Activated CD8-positive, alpha-beta memory T cell treated with anti-CD3 and anti-CD28 coated beads, Interleukin-2, amount 50 U/mL, for 4 hours (primary cell): ENCODE data around the gene SLC26A11.
"Not testable (repeated sequence)": the region's sequence is repeated elsewhere in the genome, so short reads cannot be mapped to it uniquely, and the experiment has no call there.

Experiments
- DNase-seq: peaks from one replicate; pipeline ENCODE4 v3.0.0-alpha.2; 2020

Gene SLC26A11

DNA sequence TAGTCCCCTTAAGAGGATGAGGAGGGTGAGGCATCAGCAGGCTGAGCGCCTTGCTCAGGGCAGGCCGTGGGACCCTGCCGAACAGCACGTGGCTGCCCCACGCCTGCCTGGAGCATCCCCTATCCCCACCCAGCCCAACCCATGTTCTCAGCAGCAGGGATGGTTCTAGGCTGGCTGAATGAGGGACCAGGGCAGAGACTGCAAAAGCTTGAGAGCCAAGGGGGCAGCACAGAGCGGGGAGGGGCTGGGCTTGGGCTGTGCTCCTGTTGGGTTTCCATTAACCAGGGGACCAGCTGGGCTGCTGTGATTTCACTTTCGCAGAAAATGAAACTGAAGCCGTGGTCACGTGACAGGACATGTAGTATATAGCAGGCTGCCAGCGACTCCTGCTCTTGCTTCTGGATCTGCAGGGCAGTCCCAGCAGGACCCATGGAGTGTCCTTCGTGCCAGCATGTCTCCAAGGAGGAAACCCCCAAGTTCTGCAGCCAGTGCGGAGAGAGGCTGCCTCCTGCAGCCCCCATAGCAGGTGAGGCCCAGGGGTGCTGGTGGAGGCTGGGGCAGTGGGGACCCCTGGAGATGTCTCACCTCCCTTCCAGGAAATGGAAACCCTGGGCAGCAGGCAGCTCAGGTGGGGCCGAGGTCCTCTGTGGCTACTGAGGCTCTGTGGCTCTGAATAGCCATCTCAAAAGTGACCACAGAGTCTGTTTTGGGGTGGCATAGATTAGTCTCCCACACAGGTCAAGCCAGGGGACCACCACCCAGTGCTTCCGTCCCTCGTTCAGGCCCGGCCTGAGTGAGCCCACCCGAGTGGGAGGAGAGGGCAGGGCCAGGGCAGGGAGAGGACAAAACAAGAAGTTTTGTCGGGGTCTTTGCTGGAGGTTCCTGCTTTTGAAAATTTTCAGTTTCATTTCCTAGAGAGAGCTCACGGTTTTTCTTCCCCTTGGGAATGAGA is 43.3 kb downstream of the SLC26A11 start:
- peak; percentile 81 for DNase-seq

DNA sequence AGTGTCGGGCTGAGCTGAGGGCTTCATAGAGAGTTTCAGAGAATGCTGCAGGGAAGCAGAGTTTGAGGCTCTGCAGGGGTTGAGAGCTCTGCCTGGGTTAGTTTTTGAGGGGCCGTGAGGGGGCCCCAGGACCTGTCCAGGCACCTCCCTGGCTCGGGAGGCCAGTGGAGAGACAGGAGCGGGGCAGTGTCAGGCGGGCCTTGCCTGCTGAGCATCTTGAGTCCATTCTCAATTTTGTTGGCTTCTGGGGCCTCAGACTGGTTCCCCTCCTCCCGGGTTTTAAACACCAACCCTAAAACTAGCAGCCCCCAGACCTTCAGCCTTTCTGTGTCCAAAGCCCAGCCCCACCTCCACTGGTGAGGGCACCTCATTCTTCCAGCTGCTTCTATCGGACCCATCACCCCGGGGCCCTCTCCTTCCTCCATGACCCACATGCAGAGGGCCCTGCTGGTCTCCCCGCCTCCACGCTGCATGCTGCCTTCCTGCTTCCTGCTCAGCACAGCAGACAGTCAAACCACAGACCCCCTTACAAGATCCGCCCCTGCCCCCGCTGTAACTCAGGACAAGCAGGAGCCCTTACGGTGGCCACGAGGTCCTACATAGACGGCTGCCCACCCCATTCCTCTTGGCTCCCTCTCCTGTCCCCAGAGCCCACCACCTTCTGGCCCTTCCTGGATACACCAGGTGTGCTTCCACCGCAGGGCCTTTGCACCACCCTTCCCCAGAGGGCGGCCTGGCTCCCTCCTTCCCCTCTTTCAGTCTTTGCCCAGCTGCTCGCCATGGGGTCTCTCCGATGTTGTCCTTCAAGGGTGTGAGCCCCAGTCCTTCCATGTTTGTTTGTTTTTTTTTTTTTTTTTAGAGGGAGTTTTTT is 44.2 kb downstream of the SLC26A11 start:
- DNase-seq: peak; percentile 67

DNA sequence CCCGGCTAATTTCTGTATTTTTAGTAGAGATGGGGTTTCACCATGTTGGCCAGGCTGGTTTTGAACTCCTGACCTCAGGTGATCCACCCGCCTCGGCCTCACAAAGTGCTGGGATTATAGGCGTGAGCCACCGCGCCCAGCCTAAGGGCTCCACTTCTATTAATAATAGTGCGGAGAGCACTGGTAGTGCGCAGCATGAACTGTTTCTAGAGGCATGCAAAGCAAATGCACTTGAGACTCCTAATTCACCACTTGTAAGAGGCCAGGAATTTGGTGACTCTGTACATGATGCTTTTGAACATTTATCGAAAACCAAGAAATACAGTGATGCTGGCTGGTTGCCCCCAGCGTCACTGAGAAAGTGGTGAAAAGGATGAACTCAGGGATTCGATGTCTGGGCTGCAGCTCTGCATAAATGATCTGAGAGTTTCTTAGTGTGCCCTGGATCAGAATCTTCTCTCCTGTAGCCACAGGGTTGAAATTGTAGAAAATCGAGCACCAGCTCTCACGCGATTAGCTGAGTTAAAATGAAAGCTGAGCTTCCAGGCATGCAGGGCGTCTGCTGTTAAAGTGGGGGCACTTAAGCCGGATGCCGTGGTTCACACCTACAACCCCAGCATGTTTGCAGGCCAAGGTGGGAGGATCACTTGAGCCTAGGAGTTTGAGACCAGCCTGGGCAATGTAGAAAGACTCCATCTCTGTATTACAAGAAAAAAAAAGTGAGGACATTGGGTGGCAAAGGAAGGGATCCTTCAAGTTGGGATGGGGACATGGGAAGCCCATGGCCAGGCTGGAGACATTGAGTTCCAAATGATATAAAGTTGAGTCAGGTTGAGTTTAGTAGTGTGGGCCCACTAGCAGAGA is 45.2 kb downstream of the SLC26A11 start:
- peak; percentile 60 for DNase-seq

DNA sequence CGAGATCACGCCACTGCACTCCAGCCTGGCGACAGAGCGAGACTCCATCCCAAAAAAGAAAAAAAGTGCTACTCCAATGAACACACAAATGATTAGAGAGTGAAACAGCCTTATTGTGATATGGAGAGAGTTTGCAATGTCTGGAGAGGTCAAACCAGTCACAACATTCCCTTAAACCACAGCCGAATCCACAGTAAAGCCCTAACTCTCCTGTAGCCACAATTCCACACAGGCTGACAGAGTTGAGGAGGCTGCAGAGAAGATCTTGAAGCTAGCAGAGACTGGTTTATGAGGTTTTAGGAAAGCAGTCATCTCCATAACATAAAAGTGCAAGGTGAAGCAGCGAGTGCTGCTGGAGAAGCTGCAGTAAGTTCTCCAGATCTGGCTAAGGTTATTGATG is 47.2 kb downstream of the SLC26A11 start:
- no peak for DNase-seq

DNA sequence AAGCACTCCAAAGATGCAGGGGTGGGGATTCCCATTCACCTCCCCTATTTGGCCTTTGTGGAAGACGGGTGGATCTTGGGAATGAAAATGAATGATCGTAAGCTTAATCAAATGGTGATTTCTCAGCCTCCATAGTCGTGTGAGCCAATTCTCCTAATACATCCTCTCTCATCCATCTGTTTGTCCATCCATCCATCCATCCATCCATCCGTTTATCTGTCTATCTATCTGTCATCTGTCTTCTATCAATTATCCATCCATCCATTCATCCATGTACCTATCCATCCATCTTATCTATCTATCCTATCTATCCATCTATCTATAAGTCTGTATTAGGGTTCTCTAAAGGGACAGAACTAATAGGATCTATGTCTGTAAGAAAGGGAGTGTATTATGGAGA is 48.2 kb downstream of the SLC26A11 start:
- DNase-seq: no peak

DNA sequence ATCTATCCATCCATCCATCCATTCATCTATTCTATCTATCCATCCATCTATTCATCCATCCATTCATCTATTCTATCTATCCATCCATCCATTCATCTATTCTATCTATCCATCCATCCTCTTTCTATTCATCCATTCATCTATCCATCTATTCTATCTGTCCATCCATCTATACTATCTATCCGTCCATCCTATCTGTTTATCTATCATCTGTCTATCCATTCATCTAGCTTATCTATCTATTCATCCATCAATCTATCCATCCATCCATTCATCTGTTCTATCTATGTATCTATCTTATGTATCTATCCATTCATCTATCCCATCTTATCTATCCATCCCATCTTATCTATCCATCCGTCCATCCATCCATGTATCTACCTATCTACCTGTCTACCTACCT is 49.2 kb downstream of the SLC26A11 start:
- no peak for DNase-seq

DNA sequence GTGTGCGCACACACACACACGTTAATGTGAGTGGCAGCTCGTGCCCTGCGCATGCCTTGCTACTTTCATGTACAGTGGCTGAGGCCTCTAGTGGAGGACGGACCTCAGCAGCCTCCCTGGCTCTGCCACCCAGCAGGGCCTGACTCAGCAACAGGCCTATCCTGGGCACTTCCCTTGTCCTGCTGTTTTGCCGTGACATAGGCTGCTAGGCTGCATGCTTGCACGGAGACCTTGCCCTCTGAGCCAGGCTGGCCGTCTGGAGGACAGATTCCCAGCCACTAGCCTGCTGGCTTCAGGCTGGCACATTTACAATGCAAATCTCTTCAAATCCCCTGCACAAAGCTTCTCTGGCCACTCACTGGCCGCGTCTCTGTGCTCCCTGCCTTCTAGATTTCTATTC is 49.9 kb downstream of the SLC26A11 start:
- no peak for DNase-seq

DNA sequence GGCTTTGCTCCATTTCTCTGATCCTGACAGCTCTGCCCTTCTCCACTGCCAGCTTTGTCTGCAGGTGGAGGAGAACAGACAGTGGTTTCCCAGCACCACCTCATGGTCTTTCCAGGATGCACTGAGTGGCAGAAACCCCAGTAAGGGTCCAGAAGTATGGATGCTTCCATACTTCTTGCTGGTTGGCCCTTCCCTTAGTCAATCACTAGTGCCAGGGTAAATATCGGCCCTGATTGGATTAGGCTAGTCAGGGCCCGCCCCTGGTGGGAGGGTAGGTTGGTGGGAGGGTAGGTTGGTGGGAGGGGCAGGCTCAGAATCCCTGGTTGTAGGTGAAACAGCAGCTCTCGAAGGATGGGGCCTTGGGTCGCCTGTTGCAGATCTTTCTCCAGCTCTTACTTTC is 50.6 kb downstream of the SLC26A11 start:
- peak; percentile 44 for DNase-seq

DNA sequence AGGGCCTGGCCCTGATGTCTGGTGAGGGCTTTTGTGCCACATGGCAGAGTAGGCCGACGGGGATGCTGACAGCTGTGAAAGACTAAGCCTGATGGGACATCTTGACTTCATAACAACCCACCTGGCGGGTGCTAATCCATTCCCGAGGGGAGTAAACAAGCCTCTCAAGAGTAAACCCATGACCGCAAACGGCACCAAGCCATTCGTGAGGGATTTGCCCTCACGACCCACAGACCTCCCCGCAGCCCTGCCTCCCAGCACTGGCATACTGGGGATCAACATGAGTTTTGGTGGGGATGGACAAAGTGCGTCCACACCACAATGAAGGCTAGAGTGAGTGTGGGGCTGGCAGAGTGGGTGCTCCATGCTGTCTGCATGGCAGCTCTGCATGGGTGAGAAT is 52.1 kb downstream of the SLC26A11 start:
- DNase-seq: no peak

DNA sequence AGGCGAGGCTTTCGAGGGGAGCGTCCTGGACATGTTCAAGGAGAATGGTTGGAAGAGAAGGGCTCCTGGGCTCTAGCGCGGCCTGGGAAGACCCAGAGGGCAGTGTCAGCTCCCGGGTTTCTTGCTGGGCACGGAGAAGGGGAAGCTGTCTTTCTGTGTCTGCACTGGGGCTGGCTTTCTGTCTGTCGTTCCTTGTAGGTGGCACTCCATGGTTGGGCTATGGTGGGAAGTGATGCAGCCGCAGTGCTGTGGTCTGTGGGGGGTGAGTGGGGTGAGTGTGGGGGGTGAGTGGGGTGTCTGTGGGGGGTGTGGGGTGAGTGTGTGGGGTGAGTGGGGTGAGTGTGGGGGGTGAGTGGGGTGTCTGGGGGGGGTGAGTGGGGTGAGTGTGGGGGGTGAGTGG is 54.1 kb downstream of the SLC26A11 start:
- no peak for DNase-seq

DNA sequence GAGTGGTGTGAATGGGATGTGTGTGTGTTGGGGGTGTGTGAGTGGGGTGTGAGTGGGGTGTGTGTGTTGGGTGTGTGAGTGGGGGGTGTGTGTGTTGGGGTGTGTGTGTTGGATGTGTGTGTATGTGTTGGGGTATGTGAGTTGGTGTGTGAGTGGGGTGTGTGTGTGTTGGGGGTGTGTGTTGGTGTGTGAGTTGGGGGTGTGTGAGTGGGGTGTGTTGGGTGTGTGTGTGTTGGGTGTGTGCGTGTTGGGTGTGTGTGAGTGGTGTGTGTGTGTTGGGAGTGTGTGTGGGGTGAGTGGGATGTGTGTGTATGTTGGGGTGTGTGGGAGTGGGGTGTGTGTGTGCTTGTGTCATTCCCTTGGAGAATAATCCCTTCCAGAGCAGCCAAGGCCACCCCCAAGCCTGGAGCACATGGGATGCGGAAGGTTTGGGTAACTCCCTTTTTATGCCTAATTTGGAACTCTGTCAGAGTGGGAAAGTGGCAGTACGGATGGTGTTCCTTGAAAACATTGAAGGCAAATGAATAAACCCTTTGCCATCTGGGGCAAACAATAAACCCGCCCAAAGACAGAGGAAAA is 54.7 kb downstream of the SLC26A11 start:
- DNase-seq: no peak

DNA sequence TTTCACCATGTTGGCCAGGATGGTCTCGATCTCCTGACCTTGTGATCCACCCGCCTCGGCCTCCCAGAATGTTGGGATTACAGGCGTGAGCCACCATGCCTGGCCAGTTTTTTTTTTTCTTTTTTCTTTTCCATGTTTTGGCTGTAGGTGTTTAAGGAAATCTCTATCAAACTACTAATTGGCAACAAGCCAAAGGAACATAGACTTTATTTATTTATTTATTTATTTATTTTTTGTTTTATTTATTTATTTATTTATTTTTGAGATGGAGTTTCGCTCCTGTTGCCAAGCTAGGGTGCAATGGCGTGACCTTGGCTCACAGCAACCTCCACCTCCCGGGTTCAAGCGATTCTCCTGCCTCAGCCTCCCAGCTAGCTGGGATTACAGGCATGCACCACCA is 55.6 kb downstream of the SLC26A11 start:
- DNase-seq: not testable (repeated sequence)

DNA sequence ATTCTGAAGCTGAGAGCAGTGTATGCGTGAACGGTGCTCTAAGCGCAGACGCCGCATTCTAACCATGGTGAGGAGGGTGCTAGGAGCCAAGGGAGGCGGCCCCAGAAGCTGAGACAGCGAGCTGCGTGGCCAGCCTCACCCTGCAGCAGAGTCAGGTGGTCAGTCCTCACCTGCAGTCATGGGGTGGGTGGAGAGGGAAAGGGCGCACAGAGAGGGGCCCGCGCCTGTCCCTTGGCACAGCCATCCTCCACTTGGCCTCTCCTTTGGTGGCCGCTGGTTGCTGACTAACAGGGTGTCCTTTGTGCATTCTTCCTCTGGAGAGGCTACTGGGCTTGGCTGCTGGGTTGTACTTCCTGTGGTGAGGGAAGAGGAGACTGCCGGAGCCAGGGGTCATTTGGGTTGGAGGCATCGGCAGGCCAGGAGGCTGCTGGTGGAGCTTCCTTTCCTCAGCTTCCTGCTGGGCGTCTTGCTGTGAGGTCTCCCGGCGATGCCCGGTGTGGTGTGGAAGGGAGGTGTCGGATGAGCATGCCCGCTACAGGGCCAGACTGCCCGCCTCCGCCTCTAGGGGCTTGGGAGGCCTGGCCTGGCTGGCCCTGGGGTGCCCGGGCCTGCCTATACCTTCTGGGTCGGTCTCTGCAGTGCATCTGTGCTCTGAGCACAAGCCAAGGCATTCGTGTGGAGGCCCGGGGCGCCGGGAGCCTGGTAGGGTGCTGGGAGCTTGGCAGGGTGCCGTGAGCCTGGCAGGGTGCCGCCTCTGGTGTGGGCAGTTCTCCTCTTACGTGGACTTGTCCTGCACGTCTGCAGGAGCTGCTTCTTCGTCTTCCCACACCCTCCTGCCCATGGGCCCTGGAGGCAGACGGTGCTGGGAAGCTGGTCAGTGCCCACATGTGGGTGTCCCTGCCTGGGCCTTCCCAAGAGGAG is 57.8 kb downstream of the SLC26A11 start:
- no peak for DNase-seq

DNA sequence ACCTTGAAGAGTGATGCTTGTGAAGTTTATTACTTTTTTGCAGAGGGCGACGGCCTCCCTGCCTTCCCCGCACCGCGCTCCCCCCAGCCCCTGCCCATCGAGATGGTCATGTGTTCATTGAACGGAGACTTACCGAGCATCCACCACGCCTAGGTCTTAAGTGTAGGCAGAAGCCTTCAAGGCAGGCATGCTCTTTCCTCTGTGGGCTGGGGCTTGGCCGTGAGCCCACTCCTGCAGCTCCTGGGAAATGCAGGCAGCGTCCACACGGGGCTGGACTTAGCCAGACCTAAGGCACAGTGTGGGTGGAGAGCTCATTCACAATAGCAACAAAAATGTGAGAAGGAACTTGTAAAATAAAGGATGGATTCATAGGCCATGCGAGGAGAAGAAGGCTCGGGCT is 59.7 kb downstream of the SLC26A11 start:
- DNase-seq: no peak

DNA sequence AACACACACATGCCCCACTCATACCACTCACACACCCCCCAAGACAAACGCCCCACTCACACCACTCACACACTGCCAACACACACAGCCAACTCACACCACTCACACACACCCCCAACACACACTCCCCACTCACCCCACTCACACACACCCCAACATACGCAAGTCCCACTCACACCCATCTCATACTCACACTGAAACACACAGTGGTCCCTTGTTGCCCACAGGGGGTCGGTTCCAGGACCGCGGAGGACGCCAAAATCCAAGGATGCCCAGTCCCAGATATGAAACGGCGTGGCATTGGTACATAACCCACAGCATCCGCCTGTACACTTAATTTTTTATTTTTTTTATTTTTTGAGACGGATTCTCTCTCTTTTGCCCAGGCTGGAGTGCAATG is 61.3 kb downstream of the SLC26A11 start:
- DNase-seq: no peak

DNA sequence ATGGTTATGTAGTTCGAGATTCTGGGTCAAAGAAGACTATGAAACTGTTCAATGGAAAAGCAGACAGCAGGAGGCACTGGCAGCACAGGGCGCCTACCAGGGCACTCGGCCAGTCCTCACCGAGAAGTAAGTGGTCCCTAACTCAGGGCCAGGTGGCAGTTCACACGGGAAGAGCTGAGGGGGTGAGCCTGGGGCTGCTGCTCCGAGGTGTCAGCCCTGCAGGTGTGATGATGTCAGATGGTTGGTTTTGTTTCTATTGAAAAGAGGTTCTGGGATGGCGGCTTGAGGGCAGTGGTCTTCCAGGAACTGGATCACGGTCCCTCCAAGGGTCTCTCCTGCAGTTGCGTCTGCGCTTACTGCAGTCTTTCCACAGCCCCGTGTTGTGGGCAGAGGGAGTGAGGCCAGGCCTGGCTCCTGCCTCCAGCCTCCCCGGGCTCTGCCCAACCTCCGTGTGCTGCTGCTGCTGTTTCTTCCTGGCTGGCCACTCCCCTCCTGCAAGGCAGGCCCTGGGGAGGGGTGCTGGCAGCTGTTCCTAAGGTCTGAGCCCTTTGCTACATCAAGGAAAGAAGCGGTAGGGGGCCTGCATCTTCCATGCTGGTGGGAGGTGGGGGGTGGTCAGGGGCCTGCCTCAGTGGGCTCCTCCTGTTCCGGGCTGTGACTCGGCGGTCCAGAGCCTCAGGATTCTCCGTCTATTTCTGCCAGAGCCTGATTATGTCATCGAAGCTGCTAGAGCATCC is 63.1 kb downstream of the SLC26A11 start:
- no peak for DNase-seq

DNA sequence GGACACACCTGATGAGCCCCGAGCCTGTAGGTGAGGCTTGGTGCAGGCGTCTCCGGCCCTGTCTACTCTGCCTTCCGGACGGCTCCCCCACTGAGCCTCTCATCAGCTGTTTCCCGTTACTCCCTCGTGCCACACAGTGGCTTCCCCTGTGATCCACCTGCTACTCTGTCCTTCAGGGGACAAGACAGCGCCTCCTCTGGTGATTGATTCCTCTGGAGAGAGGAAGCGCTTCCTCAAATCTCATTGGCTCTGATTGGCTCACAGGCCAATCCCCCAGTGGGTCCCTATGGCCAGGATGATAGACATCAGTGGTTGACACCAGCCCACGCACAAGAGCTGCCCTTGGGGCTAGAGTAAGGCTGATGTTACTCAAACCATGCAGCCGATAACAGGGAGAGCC is 64.4 kb downstream of the SLC26A11 start:
- no peak for DNase-seq

DNA sequence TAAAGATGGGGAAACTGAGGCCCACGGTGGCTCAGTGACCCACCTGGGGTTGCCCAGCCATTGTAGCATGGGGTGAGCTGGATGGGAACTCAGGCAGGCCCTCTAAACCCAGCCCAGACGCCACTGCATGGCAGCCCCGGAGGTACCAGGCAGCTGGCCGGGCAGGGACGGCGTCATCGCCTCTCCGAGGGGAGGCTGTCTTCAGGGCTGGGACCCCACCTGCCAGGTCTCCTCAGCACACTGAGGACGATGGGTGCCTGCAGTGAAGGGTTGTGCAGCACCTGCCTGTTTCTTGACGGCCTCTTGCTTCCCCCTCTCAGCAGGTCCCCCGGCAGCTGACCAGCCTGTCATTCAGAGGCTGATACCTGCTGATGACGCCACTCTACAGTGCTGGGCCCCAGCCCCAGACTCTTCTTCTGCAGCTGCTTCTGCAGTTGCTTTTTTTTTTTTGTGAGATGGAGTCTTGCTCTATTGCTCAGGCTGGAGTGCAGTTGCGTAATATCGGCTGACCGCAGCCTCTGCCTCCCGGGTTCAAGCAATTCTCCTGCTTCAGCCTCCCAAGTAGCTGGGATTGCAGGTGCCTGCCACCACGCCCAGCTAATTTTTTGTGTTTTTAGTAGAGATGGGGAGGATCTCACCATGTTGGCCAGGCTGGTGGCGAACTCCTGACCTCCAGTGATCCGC is 65.2 kb downstream of the SLC26A11 start:
- no peak for DNase-seq

DNA sequence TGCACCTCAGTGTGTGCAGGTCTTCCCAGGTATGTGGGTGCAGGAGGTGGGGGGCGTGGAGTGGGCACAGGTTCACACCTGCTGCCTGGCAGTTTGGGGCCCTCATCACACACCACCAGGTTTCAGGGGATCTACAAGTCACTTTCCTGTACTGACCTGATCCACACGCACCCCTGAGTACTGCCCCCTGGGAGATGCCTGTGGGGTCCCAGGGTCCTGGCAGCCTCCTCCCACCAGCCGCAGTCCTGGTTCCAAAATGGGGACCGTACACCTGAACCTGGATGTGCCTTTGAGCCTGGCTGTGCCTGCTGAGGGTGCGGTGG is 66.4 kb downstream of the SLC26A11 start:
- DNase-seq: no peak

DNA sequence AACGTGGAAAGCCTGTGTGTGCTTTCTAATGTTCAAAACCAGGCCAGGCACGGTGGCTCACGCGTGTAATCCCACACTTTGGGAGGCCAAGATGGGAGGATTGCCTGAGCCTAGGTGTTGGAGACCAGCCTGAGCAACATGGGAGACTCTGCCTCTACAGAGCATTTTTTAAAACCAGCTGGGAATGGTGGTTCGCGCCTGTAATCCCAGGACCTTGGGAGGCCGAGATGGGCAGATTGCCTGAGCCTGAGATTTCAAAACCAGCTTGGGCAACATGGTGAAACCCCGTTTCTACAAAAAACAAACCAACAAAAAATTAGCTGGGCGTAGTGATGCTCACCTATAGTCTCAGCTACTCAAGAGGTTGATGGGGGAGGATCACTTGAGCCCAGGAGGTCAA is 66.8 kb downstream of the SLC26A11 start:
- DNase-seq: no peak
